DMS114 treated with DMSO at 0.1 percent for 48 hours (cell line): ENCODE results near the gene PALD1.

Experiments
- DNase-seq: peaks from one replicate; lab custom pipeline; 2025; ENCODE audit not compliant: unreplicated experiment; lab: John Stamatoyannopoulos, UW

The PALD1 gene

GRCh38 chr10:70534281-70534680 is 55.7 kb downstream of the PALD1 start:
- no peak for DNase-seq

- no peak for DNase-seq
Observed at GRCh38 chr10:70535001-70535400, 56.4 kb downstream of the PALD1 start.

GRCh38 chr10:70535451-70535850 is 56.9 kb downstream of the PALD1 start:
- no peak for DNase-seq

- DNase-seq = no peak
Observed at GRCh38 chr10:70536196-70536861, 57.8 kb downstream of the PALD1 start.

GRCh38 chr10:70537398-70538194 is 59.0 kb downstream of the PALD1 start:
- no peak for DNase-seq

GRCh38 chr10:70538195-70538520 is 59.6 kb downstream of the PALD1 start:
- DNase-seq = no peak

GRCh38 chr10:70538731-70539338 is 60.3 kb downstream of the PALD1 start:
- DNase-seq = no peak

- DNase-seq = no peak
Observed at GRCh38 chr10:70539471-70539870, 60.9 kb downstream of the PALD1 start.

GRCh38 chr10:70540089-70540788 is 61.7 kb downstream of the PALD1 start:
- no peak for DNase-seq

- no peak for DNase-seq
Observed at GRCh38 chr10:70540789-70541360, 62.3 kb downstream of the PALD1 start.

- DNase-seq = no peak
Observed at GRCh38 chr10:70541736-70542564, 63.4 kb downstream of the PALD1 start.

- no peak for DNase-seq
Observed at GRCh38 chr10:70542565-70542938, 64.0 kb downstream of the PALD1 start.

GRCh38 chr10:70543911-70544310 is 65.3 kb downstream of the PALD1 start:
- DNase-seq = no peak

GRCh38 chr10:70544431-70545340 is 66.1 kb downstream of the PALD1 start:
- DNase-seq = no peak

GRCh38 chr10:70546584-70546983 is 68.0 kb downstream of the PALD1 start:
- no peak for DNase-seq

- no peak for DNase-seq
Observed at GRCh38 chr10:70549351-70549961, 70.9 kb downstream of the PALD1 start.

GRCh38 chr10:70549962-70550458 is 71.4 kb downstream of the PALD1 start:
- peak; percentile 44 for DNase-seq

- DNase-seq = no peak
Observed at GRCh38 chr10:70550459-70550858, 71.9 kb downstream of the PALD1 start.

- DNase-seq = no peak
Observed at GRCh38 chr10:70551466-70551865, 72.9 kb downstream of the PALD1 start.
